GM18498 (cell line): Measurements from ENCODE around the gene SF1.

ENCODE experiments used
- ATAC-seq: cut with Tn5 transposase; IDR thresholded peaks from one replicate; pipeline ENCODE4 v1.9.1; 2021; ENCODE audit warnings: mild to moderate bottlenecking, moderate library complexity; ENCODE audit not compliant: unreplicated experiment

SF1 gene

DNA sequence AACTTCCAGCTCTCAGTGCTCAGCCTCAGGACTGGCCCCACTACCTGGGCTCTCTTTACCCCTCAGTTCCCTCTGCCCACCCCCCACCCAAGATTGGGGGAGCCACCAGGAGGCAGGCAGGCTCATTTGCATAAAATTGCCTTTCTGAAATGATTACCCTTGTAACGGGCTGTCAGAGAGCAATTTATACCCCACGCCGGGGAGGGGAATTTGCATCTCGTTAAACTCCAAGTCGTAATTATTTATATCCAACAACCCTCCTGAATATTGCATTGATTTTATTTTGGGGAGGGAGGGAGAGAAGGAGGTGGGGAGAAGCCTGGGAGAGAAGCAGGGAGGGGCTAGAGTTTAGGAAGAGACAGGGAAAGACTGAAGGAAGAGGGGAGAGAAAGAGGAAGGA, 63.7 kb downstream of the SF1 start:
- no peak for ATAC-seq
